Suprapubic skin (tissue), 3 donors: ENCODE results near the gene DGCR2.
"Not testable (repeated sequence)": the region's sequence is repeated elsewhere in the genome, so short reads cannot be mapped to it uniquely, and the experiment has no call there.

Experiments used
- CTCF ChIP-seq, 2 donors: fragments of 200-600 bp in 1 of 2; fragments of 450-650 bp in 1 of 2; sonication (generic) in 1 of 2; IDR thresholded peaks; one replicate each; pipeline ENCODE4 v1.5.1; 2016 to 2019; ENCODE audit warnings: antibody characterized with exemption in 2 of 2, mild to moderate bottlenecking in 1 of 2, moderate library complexity in 1 of 2
- POLR2A ChIP-seq, 2 donors: fragments of 450-650 bp; IDR thresholded peaks; one replicate each; pipeline ENCODE4 v1.6.1; 2017; ENCODE audit warnings: antibody characterized with exemption in 2 of 2, mild to moderate bottlenecking in 2 of 2, moderate library complexity in 2 of 2

GRCh38 chr22:19033568-19033905 lies 88.7 kb downstream of the DGCR2 start:
- TF ChIP-seq CTCF, POLR2A (IDR thresholded peaks at IDR 0.05): not testable (repeated sequence)
